Lower lobe of right lung (tissue), 2 donors: ENCODE data around the gene MTUS2. TPM values are rescaled to one million over a fixed set of nuclear protein-coding genes. Genes with fewer than 3 reads are reported as not detected.

Experiments
- ATAC-seq, 2 donors: fragments of 200-7000 bp; cut with Tn5 transposase; one replicate each; pipeline ENCODE4 v1.9.1; 2020 to 2022; ENCODE audit warnings: mild to moderate bottlenecking in 2 of 2, moderate library complexity in 2 of 2
- DNase-seq: peaks from one replicate; pipeline ENCODE4 v3.0.0-alpha.2; 2020
- H3K27ac ChIP-seq: fragments of 200-600 bp; one replicate; pipeline ENCODE4 v1.8.0; 2022
- H3K27me3 ChIP-seq: fragments of 200-600 bp; one replicate; pipeline ENCODE4 v1.8.0; 2022; ENCODE audit warnings: low read depth
- H3K36me3 ChIP-seq: fragments of 200-600 bp; one replicate; pipeline ENCODE4 v1.8.0; 2022; ENCODE audit warnings: mild to moderate bottlenecking
- H3K4me1 ChIP-seq: fragments of 200-600 bp; one replicate; pipeline ENCODE4 v1.8.0; 2022
- H3K4me3 ChIP-seq: fragments of 200-600 bp; one replicate; pipeline ENCODE4 v1.8.0; 2022; ENCODE audit warnings: mild to moderate bottlenecking
- H3K9me3 ChIP-seq: fragments of 200-600 bp; one replicate; pipeline ENCODE4 v1.8.0; 2022
- CTCF ChIP-seq: fragments of 200-600 bp; IDR thresholded peaks from one replicate; pipeline ENCODE4 v1.8.0; 2022; ENCODE audit warnings: antibody characterized with exemption, mild to moderate bottlenecking
- intact Hi-C: fragments of 100-400 bp; cut with DNase I; formaldehyde crosslinking; loops from one replicate; pipeline ENCODE4 v1.11.0; 2022
- total RNA-seq: library from RNA; stranded (reverse); fragmentation: NEBNext Ultra II Directional; extraction: Animal tissue kit (Norgen Biotek cat#: 25700); gene quantifications from one replicate; pipeline ENCODE4 v1.2.1, GENCODE V29; 2021
- donor health status: DM: no; HTN: yes; CAD: no; lungs with severe emphysema.

The MTUS2 gene
- total RNA-seq, 1 donor from 2014 or later = 0.21 TPM

- Histone ChIP-seq H3K4me3 (no peak overlapping the region), H3K9me3 (no peaks in the 10 kb centered on the region), H3K27ac (no peak overlapping the region), H3K27me3 (no peaks in the 10 kb centered on the region), H3K36me3 (no peaks in the 10 kb centered on the region), H3K4me1 (no peaks in the 10 kb centered on the region)
- intact Hi-C loops = no loop called here
- no peak for DNase-seq
- no peak for TF ChIP-seq CTCF
- ATAC-seq = no peak
These were observed 289.8 kb downstream of the MTUS2 start for GRCh38 chr13:29109987-29110386.

- intact Hi-C loops = no loop called here
- no peaks in the 10 kb centered on the region for H3K9me3 ChIP-seq
- TF ChIP-seq CTCF = no peak
- DNase-seq = no peak
- ATAC-seq = no peak
- no peaks in the 10 kb centered on the region for H3K27me3 ChIP-seq
- H3K36me3 ChIP-seq = no peaks in the 10 kb centered on the region
- no peak overlapping the region for H3K4me3 ChIP-seq
- H3K27ac ChIP-seq = no peak overlapping the region
- no peaks in the 10 kb centered on the region for H3K4me1 ChIP-seq
These were observed 291.3 kb downstream of the MTUS2 start for GRCh38 chr13:29111446-29111845.

- TF ChIP-seq CTCF = no peak
- intact Hi-C loops = no loop called here
- H3K4me1 ChIP-seq = no peaks in the 10 kb centered on the region
- no peaks in the 10 kb centered on the region for H3K36me3 ChIP-seq
- no peak overlapping the region for H3K27ac ChIP-seq
- H3K27me3 ChIP-seq = no peaks in the 10 kb centered on the region
- DNase-seq (no peak), ATAC-seq (no peak)
- no peaks in the 10 kb centered on the region for H3K9me3 ChIP-seq
- no peak overlapping the region for H3K4me3 ChIP-seq
These were observed 295.7 kb downstream of the MTUS2 start for GRCh38 chr13:29115842-29116241.

- H3K9me3 ChIP-seq = no peaks in the 10 kb centered on the region
- no peak for TF ChIP-seq CTCF
- no peak for ATAC-seq
- no peaks in the 10 kb centered on the region for H3K36me3 ChIP-seq
- no peak overlapping the region for H3K4me3 ChIP-seq
- no peak overlapping the region for H3K27ac ChIP-seq
- no peaks in the 10 kb centered on the region for H3K27me3 ChIP-seq
- DNase-seq = no peak
- intact Hi-C loops = no loop called here
- no peaks in the 10 kb centered on the region for H3K4me1 ChIP-seq
These were observed 297.5 kb downstream of the MTUS2 start for GRCh38 chr13:29117663-29118062.

GRCh38 chr13:29118471-29118870 lies 298.3 kb downstream of the MTUS2 start:
- Histone ChIP-seq H3K4me1 (no peaks in the 10 kb centered on the region), H3K27ac (no peak overlapping the region), H3K27me3 (no peaks in the 10 kb centered on the region), H3K4me3 (no peak overlapping the region), H3K36me3 (no peaks in the 10 kb centered on the region), H3K9me3 (no peaks in the 10 kb centered on the region)
- intact Hi-C loops = no loop called here
- no peak for TF ChIP-seq CTCF
- ATAC-seq (no peak), DNase-seq (no peak)
